ENCODE data around the gene RFX1.
"Not testable (repeated sequence)": the region's sequence is repeated elsewhere in the genome, so short reads cannot be mapped to it uniquely, and the experiment has no call there.

Gene RFX1

GRCh38 chr19:14027856-14028450 is 21.8 kb upstream of the RFX1 start, which contains the start of gene RLN3:
Gene RLN3 (plus strand): TSS chr19:14028148. CDS start chr19:14028205, 57 bp downstream.
- no peak within 1 kb of the TSS for H3K4me3 ChIP-seq (ENCODE audit: low read depth, low read length)
- no peaks in the 10 kb centered on the region for H3K9me3 ChIP-seq (ENCODE audit: control insufficient read depth, low read length)
- H3K36me3 ChIP-seq (ENCODE audit: control insufficient read depth, insufficient read depth, low read length), result no peaks in the 10 kb centered on the region
- no peak for TF ChIP-seq CTCF (IDR thresholded peaks at IDR 0.05)
- no peaks in the 10 kb centered on the region for H3K27me3 ChIP-seq (ENCODE audit: control insufficient read depth, insufficient read depth, low read length)
- no peaks in the 10 kb centered on the region for H3K79me2 ChIP-seq
- H3K9ac ChIP-seq, result no peak within 1 kb of the TSS
- H2AFZ ChIP-seq, result peak within 1 kb of the TSS; percentile 5
- H3K27ac ChIP-seq, result no peak within 1 kb of the TSS
- no peak within 1 kb of the TSS for H3K4me2 ChIP-seq (ENCODE audit: low read length)
- H3K4me1 ChIP-seq, result peaks cover 4% of the 10 kb centered on the region

GRCh38 chr19:14026652-14027192 is 20.6 kb upstream of the RFX1 start:
- H3K79me2 ChIP-seq; H3K27me3 ChIP-seq (ENCODE audit: control insufficient read depth, insufficient read depth, low read length); H3K27ac ChIP-seq; H3K4me3 ChIP-seq (ENCODE audit: low read depth, low read length); H3K9ac ChIP-seq; H3K9me3 ChIP-seq (ENCODE audit: control insufficient read depth, low read length); H2AFZ ChIP-seq; H3K4me2 ChIP-seq (ENCODE audit: low read length); H3K36me3 ChIP-seq (ENCODE audit: control insufficient read depth, insufficient read depth, low read length): not testable (repeated sequence)
- peaks cover 13% of the 10 kb centered on the region for H3K4me1 ChIP-seq

GRCh38 chr19:14023404-14024235 is 17.5 kb upstream of the RFX1 start:
- Histone ChIP-seq H3K9ac (no peak overlapping the region), H3K27me3 (ENCODE audit: control insufficient read depth, insufficient read depth, low read length) (no peaks in the 10 kb centered on the region)

GRCh38 chr19:14022469-14022868 is 16.3 kb upstream of the RFX1 start:
- Histone ChIP-seq H3K27ac (peak overlapping the region; percentile 64), H3K79me2 (no peaks in the 10 kb centered on the region), H3K4me2 (ENCODE audit: low read length) (no peak overlapping the region), H3K27me3 (ENCODE audit: control insufficient read depth, insufficient read depth, low read length) (no peaks in the 10 kb centered on the region), H3K4me1 (peaks cover 15% of the 10 kb centered on the region), H3K4me3 (ENCODE audit: low read depth, low read length) (no peak overlapping the region), H3K9ac (no peak overlapping the region), H3K36me3 (ENCODE audit: control insufficient read depth, insufficient read depth, low read length) (no peaks in the 10 kb centered on the region), H2AFZ (peak overlapping the region; percentile 68), H3K9me3 (ENCODE audit: control insufficient read depth, low read length) (no peaks in the 10 kb centered on the region)
- no peak for TF ChIP-seq CTCF (IDR thresholded peaks at IDR 0.05)

More at GRCh38 chr19:14023404-14024235, 17.5 kb upstream of the RFX1 start:
- Histone ChIP-seq H2AFZ (peak overlapping the region; percentile 65), H3K4me3 (ENCODE audit: low read depth, low read length) (no peak overlapping the region), H3K4me2 (ENCODE audit: low read length) (peak overlapping the region; percentile 21), H3K36me3 (ENCODE audit: control insufficient read depth, insufficient read depth, low read length) (no peaks in the 10 kb centered on the region), H3K27ac (peak overlapping the region; percentile 64), H3K79me2 (no peaks in the 10 kb centered on the region), H3K4me1 (peaks cover 15% of the 10 kb centered on the region), H3K9me3 (ENCODE audit: control insufficient read depth, low read length) (no peaks in the 10 kb centered on the region)
- peak; percentile 69 for TF ChIP-seq CTCF (IDR thresholded peaks at IDR 0.05)

- H3K4me1 ChIP-seq, result peaks cover 15% of the 10 kb centered on the region
- H3K36me3 ChIP-seq (ENCODE audit: control insufficient read depth, insufficient read depth, low read length), result no peaks in the 10 kb centered on the region
- no peak for TF ChIP-seq CTCF (IDR thresholded peaks at IDR 0.05)
Observed at GRCh38 chr19:14021474-14021873, 15.4 kb upstream of the RFX1 start.

GRCh38 chr19:14019739-14020138 is 13.6 kb upstream of the RFX1 start:
- not testable (repeated sequence) for H3K27ac ChIP-seq; H2AFZ ChIP-seq; H3K9ac ChIP-seq; H3K79me2 ChIP-seq; H3K36me3 ChIP-seq (ENCODE audit: control insufficient read depth, insufficient read depth, low read length); H3K4me3 ChIP-seq (ENCODE audit: low read depth, low read length); H3K4me2 ChIP-seq (ENCODE audit: low read length); H3K27me3 ChIP-seq (ENCODE audit: control insufficient read depth, insufficient read depth, low read length); H3K9me3 ChIP-seq (ENCODE audit: control insufficient read depth, low read length)
- H3K4me1 ChIP-seq, result peaks cover 15% of the 10 kb centered on the region

More at GRCh38 chr19:14021474-14021873, 15.4 kb upstream of the RFX1 start:
- peak overlapping the region; percentile 68 for H2AFZ ChIP-seq
- H3K4me2 ChIP-seq (ENCODE audit: low read length), result no peak overlapping the region
- H3K27ac ChIP-seq, result no peak overlapping the region
- H3K27me3 ChIP-seq (ENCODE audit: control insufficient read depth, insufficient read depth, low read length), result no peaks in the 10 kb centered on the region
- no peaks in the 10 kb centered on the region for H3K9me3 ChIP-seq (ENCODE audit: control insufficient read depth, low read length)
- no peaks in the 10 kb centered on the region for H3K79me2 ChIP-seq
- H3K9ac ChIP-seq, result no peak overlapping the region
- H3K4me3 ChIP-seq (ENCODE audit: low read depth, low read length), result no peak overlapping the region
